Keratinocyte (primary cell): ENCODE measurements around the gene TMEM129. TPM values are rescaled to one million over a fixed set of nuclear protein-coding genes. Genes with fewer than 3 reads are reported as not detected.

ENCODE experiments used
- DNase-seq: peaks from one replicate; pipeline ENCODE4 v3.0.0-alpha.2; 2011; ENCODE audit warnings: low read depth, missing footprints, low spot score
- FAIRE-seq: peaks from 2 replicates; lab custom pipeline; 2011; peaks lifted over from hg19 to GRCh38; lab: Jason Lieb, UNC
- H2AFZ ChIP-seq: 2 replicates; pipeline ENCODE4 v1.6.0; 2012; ENCODE audit warnings: low read length, control low read depth, inconsistent platforms; ENCODE audit not compliant: control insufficient read depth
- H3K27ac ChIP-seq: 2 replicates; pipeline ENCODE4 v1.5.1; 2011; ENCODE audit warnings: low read length; ENCODE audit not compliant: control insufficient read depth, insufficient read depth
- H3K27me3 ChIP-seq: 3 replicates; pipeline ENCODE4 v1.6.0; 2011; ENCODE audit warnings: low read length; ENCODE audit not compliant: control insufficient read depth, insufficient read depth; ENCODE audit errors: extremely low read depth
- H3K36me3 ChIP-seq, 2 experiments: 2 replicates in 1 of 2; 3 replicates in 1 of 2; pipeline ENCODE4 v1.5.1; 2011; ENCODE audit warnings: low read length in 2 of 2, mild to moderate bottlenecking in 1 of 2; ENCODE audit not compliant: control insufficient read depth in 2 of 2, insufficient read depth in 2 of 2; ENCODE audit errors: extremely low read depth in 1 of 2
- H3K4me1 ChIP-seq: 3 replicates; pipeline ENCODE4 v1.5.1; 2011; ENCODE audit warnings: low read length; ENCODE audit not compliant: control insufficient read depth, insufficient read depth; ENCODE audit errors: extremely low read depth
- H3K4me2 ChIP-seq: 3 replicates; pipeline ENCODE4 v1.6.0; 2011; ENCODE audit warnings: low read depth, low read length; ENCODE audit not compliant: control insufficient read depth, insufficient read depth; ENCODE audit errors: extremely low read depth
- H3K4me3 ChIP-seq, 3 experiments: fragments of 200-600 bp in 1 of 3; sonication (generic) in 1 of 3; 2 replicates in 2 of 3; 3 replicates in 1 of 3; pipeline ENCODE4 v1.5.1; 2011 to 2016; ENCODE audit warnings: low read length in 3 of 3, mild to moderate bottlenecking in 3 of 3, control low read depth in 2 of 3, inconsistent platforms in 1 of 3, low read depth in 1 of 3, mixed read lengths in 1 of 3, mixed run types in 1 of 3, moderate library complexity in 1 of 3; ENCODE audit not compliant: control insufficient read depth in 2 of 3, insufficient read depth in 2 of 3; ENCODE audit errors: extremely low read depth in 1 of 3
- H3K79me2 ChIP-seq: 2 replicates; pipeline ENCODE4 v1.6.0; 2012; ENCODE audit warnings: low read length; ENCODE audit not compliant: control insufficient read depth, insufficient read depth
- H3K9ac ChIP-seq: 3 replicates; pipeline ENCODE4 v1.6.0; 2011; ENCODE audit warnings: low read length; ENCODE audit not compliant: control insufficient read depth, insufficient read depth; ENCODE audit errors: extremely low read depth
- H3K9me1 ChIP-seq: 3 replicates; pipeline ENCODE4 v1.6.0; 2011; ENCODE audit warnings: low read length; ENCODE audit not compliant: control insufficient read depth, insufficient read depth; ENCODE audit errors: extremely low read depth
- H3K9me3 ChIP-seq: 2 replicates; pipeline ENCODE4 v1.5.1; 2012; ENCODE audit warnings: low read depth, low read length; ENCODE audit not compliant: control insufficient read depth
- H4K20me1 ChIP-seq: 3 replicates; pipeline ENCODE4 v1.6.0; 2011; ENCODE audit warnings: low read length; ENCODE audit not compliant: control insufficient read depth, insufficient read depth; ENCODE audit errors: extremely low read depth
- EZH2 ChIP-seq: IDR thresholded peaks from one replicate; pipeline ENCODE4 v1.6.1; 2012; ENCODE audit warnings: inconsistent platforms, mild to moderate bottlenecking, low read length, moderate library complexity
- dilution Hi-C: fragments of 300-500 bp; cut with MboI; formaldehyde crosslinking; loops from one replicate; pipeline ENCODE4 v1.7.0; 2020; ENCODE audit warnings: low sequenced_read_pairs; ENCODE audit not compliant: extremely low pct_ligation_motif_present
- polyA plus RNA-seq, 5 experiments: library from polyadenylated mRNA; depleted of rRNA in 3 of 5; stranded (reverse) in 3 of 5; stranded (forward) in 1 of 5; unstranded in 1 of 5; fragments of >200 nt; gene quantifications; 1 replicate in 1 of 5; 2 replicates in 3 of 5; 3 replicates in 1 of 5; pipeline versions ENCODE4 v1.2.1 to v1.2.3, GENCODE V29; 2011 to 2012; ENCODE audit warnings: missing spikeins in 2 of 5, low read depth in 1 of 5, low replicate concordance in 1 of 5
- TF ChIP-seq, protein P1 (sequence below), 3 experiments: IDR thresholded peaks in 1 of 3; conservative IDR thresholded peaks in 1 of 3; optimal IDR thresholded peaks in 1 of 3; 2 replicates in 2 of 3; 3 replicates in 1 of 3; pipeline versions ENCODE3 to v1.5.1; 2011; ENCODE audit warnings: low read length in 3 of 3, mild to moderate bottlenecking in 3 of 3, moderate library complexity in 2 of 3, control low read depth in 1 of 3, inconsistent platforms in 1 of 3; ENCODE audit not compliant: insufficient read depth in 2 of 3; ENCODE audit errors: extremely low read depth in 1 of 3

Gene TMEM129
- polyA plus RNA-seq, 1 donor (not counting 4 experiments of a cell fraction or from before 2014, with no cell fraction given): 11.7 TPM

DNA sequence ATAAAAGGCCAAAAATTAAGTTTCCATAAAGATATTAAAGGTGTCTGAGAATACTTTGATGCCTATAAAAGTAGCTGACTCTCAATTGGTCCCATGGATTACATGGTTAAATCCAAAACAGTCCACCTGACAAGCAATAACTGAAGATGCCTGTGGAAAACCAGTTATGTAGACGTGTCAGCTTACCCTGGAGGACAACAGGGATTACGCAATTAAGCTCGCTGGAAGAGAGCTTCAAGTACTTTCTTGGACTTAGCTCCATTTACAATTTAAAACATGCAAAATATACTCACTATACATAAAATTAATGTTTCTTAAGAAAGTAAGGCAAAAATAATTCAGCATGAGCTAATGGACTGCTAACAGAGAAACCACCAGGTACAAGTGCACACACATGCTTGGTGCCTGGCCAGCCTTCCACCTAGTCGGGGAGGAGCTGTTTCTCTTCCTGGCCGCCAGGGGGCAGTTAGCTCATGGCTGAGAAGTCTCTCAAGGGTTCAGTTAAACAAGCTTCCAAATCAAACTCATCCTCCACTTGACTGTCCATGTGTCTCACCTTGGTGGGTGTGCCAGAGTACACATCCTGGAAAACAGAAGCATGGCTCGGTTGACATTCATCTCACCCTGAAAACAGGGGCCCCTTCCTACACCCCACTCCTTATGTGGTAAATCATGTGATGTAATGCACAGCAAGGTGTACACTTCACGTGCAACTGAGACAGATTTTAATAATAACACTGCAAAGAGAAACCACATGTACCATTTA, 27.8 kb downstream of the TMEM129 start:
- Histone ChIP-seq H3K27ac (peak overlapping the region; percentile 18), H2AFZ (no peak overlapping the region), H3K4me3 (no peak overlapping the region), H3K36me3 (peaks cover 40 to 41% of the 10 kb centered on the region in 2 experiments), H3K9me1 (no peaks in the 10 kb centered on the region), H3K4me2 (no peak overlapping the region), H4K20me1 (peaks cover 3% of the 10 kb centered on the region), H3K4me1 (no peaks in the 10 kb centered on the region), H3K9ac (no peak overlapping the region), H3K27me3 (no peaks in the 10 kb centered on the region), H3K79me2 (no peaks in the 10 kb centered on the region), H3K9me3 (no peaks in the 10 kb centered on the region)
- TF ChIP-seq, protein P1, sequence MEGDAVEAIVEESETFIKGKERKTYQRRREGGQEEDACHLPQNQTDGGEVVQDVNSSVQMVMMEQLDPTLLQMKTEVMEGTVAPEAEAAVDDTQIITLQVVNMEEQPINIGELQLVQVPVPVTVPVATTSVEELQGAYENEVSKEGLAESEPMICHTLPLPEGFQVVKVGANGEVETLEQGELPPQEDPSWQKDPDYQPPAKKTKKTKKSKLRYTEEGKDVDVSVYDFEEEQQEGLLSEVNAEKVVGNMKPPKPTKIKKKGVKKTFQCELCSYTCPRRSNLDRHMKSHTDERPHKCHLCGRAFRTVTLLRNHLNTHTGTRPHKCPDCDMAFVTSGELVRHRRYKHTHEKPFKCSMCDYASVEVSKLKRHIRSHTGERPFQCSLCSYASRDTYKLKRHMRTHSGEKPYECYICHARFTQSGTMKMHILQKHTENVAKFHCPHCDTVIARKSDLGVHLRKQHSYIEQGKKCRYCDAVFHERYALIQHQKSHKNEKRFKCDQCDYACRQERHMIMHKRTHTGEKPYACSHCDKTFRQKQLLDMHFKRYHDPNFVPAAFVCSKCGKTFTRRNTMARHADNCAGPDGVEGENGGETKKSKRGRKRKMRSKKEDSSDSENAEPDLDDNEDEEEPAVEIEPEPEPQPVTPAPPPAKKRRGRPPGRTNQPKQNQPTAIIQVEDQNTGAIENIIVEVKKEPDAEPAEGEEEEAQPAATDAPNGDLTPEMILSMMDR (optimal IDR thresholded peaks at IDR 0.05 in 1 of 3, IDR thresholded peaks at IDR 0.05 in 1 of 3, conservative IDR thresholded peaks at IDR 0.05 in 1 of 3; ENCODE audit: extremely low read depth in 1 of 3, insufficient read depth in 2 of 3, low read length in 3 of 3): peak; percentile 92 to 99 (median 96)
- no peak for TF ChIP-seq EZH2
- peak; percentile 81 for FAIRE-seq
- dilution Hi-C loops: no loop called here
- DNase-seq: peak; percentile 62

- TF ChIP-seq, protein P1 (optimal IDR thresholded peaks at IDR 0.05 in 1 of 3, IDR thresholded peaks at IDR 0.05 in 1 of 3, conservative IDR thresholded peaks at IDR 0.05 in 1 of 3; ENCODE audit: extremely low read depth in 1 of 3, insufficient read depth in 2 of 3, low read length in 3 of 3): no peak
- no peak for TF ChIP-seq EZH2
- Histone ChIP-seq H3K9me1 (no peaks in the 10 kb centered on the region), H4K20me1 (peaks cover 3% of the 10 kb centered on the region), H3K4me1 (no peaks in the 10 kb centered on the region), H3K27me3 (no peaks in the 10 kb centered on the region), H3K27ac (no peak overlapping the region), H3K36me3 (peaks cover 39 to 41% of the 10 kb centered on the region in 2 experiments), H3K4me2 (no peak overlapping the region), H3K9me3 (no peaks in the 10 kb centered on the region), H2AFZ (no peak overlapping the region), H3K9ac (no peak overlapping the region), H3K4me3 (no peak overlapping the region), H3K79me2 (no peaks in the 10 kb centered on the region)
- dilution Hi-C loops: no loop called here
- no peak for FAIRE-seq
- DNase-seq: no peak
Measured at GRCh38 chr4:1691737-1692373, 29.3 kb downstream of the TMEM129 start.
